ENCODE measurements around the gene FGD4. TPM values are rescaled to one million over a fixed set of nuclear protein-coding genes. Genes with fewer than 3 reads are reported as not detected.
A peak's percentile ranks its signal among the peaks of the same experiment; 100 is the strongest.

The FGD4 gene
- total and polyA plus RNA-seq, 2 donors (not counting 3 experiments of a cell fraction or from before 2014, with no cell fraction given) = 6.6 to 44.7 TPM

- peaks cover 17% of the 10 kb centered on the region for H3K79me2 ChIP-seq (ENCODE audit: control insufficient read depth, insufficient read depth, low read length)
- peak overlapping the region; percentile 59 for H3K9ac ChIP-seq (replicated peaks; ENCODE audit: extremely low read depth, insufficient read depth, low read length)
- H3K9me3 ChIP-seq (replicated peaks; ENCODE audit: control insufficient read depth, insufficient read depth, low read length) = no peaks in the 10 kb centered on the region
- intact Hi-C loops (cut with micrococcal nuclease) (loop anchor here (1.0 kb wide), 1 partner anchor 37 kb away; no protein-coding TSS in a partner anchor), dilution Hi-C loops (cut with MboI; ENCODE audit: extremely low pct_ligation_motif_present, low sequenced_read_pairs) (no loop called here)
- TSS peak; percentile 44 for BruUV-seq (replicated peaks)
- POLR2A ChIA-PET = interaction anchor here (0.6 kb wide), 1 partner anchor 651 kb away, joined by 5 read pairs; no protein-coding TSS in a partner anchor
- peaks cover 6% of the 10 kb centered on the region for H3K4me1 ChIP-seq (ENCODE audit: control insufficient read depth, extremely low read depth, insufficient read depth, low read length)
- H4K20me1 ChIP-seq (replicated peaks; ENCODE audit: control insufficient read depth, extremely low read depth, insufficient read depth, low read length) = no peaks in the 10 kb centered on the region
- no peak for TF ChIP-seq POLR2A (IDR thresholded peaks at IDR 0.05; ENCODE audit: low read depth, low read length)
- no peak for TF ChIP-seq FOS (IDR thresholded peaks at IDR 0.05; ENCODE audit: borderline replicate concordance, insufficient read depth, low read length)
- H3K9me1 ChIP-seq (replicated peaks; ENCODE audit: control insufficient read depth, extremely low read depth, insufficient read depth, low read length) = no peaks in the 10 kb centered on the region
- CTCF ChIA-PET = interaction anchor here (0.6 to 3.7 kb wide), 14 partner anchors 8 to 271 kb away, joined by 3 to 29 read pairs (median 4); no protein-coding TSS in a partner anchor
- H2AFZ ChIP-seq (ENCODE audit: low read depth, low read length) = peak overlapping the region; percentile 76
- no peaks in the 10 kb centered on the region for H3K36me3 ChIP-seq (ENCODE audit: control insufficient read depth in 2 of 2, extremely low read depth in 1 of 2, insufficient read depth in 2 of 2, low read length in 2 of 2)
- no peaks in the 10 kb centered on the region for H3K27me3 ChIP-seq (ENCODE audit: control insufficient read depth in 2 of 2, insufficient read depth in 2 of 2, low read length in 2 of 2)
- H3K4me2 ChIP-seq (ENCODE audit: insufficient read depth, low read length) = peak overlapping the region; percentile 82
- FAIRE-seq (no peak), DNase-seq (ENCODE audit: low read depth, low spot score) (peak; percentile 36)
- peak overlapping the region; percentile 26 to 83 (median 76) for H3K4me3 ChIP-seq (replicated peaks in 1 of 3; ENCODE audit: insufficient read depth in 1 of 3, low read depth in 1 of 3, low read length in 3 of 3)
- H3K27ac ChIP-seq (ENCODE audit: insufficient read depth, low read depth, low read length) = peak overlapping the region; percentile 19
These were observed 835 bp downstream of the FGD4 start for GRCh38 chr12:32400114-32400672.

GRCh38 chr12:32400866-32401265 lies 1.5 kb downstream of the FGD4 start:
- ChIA-PET CTCF (interaction anchor here (0.5 to 3.7 kb wide), 8 partner anchors 9 to 271 kb away, joined by 3 to 21 read pairs (median 4); no protein-coding TSS in a partner anchor), POLR2A (no interaction called here)
- no peaks in the 10 kb centered on the region for H3K9me1 ChIP-seq (replicated peaks; ENCODE audit: control insufficient read depth, extremely low read depth, insufficient read depth, low read length)
- dilution Hi-C loops (cut with MboI; ENCODE audit: extremely low pct_ligation_motif_present, low sequenced_read_pairs) = no loop called here
- peak overlapping the region in 1 of 3 experiments; percentile 76 for H3K4me3 ChIP-seq (replicated peaks in 1 of 3; ENCODE audit: insufficient read depth in 1 of 3, low read depth in 1 of 3, low read length in 3 of 3)
- no peaks in the 10 kb centered on the region for H3K36me3 ChIP-seq (ENCODE audit: control insufficient read depth in 2 of 2, extremely low read depth in 1 of 2, insufficient read depth in 2 of 2, low read length in 2 of 2)
- intact Hi-C loops (cut with micrococcal nuclease) = loop anchor here (1.0 kb wide), 1 partner anchor 36 kb away; no protein-coding TSS in a partner anchor
- no peaks in the 10 kb centered on the region for H3K9me3 ChIP-seq (replicated peaks; ENCODE audit: control insufficient read depth, insufficient read depth, low read length)
- H3K27ac ChIP-seq (ENCODE audit: insufficient read depth, low read depth, low read length) = no peak overlapping the region
- H3K27me3 ChIP-seq (ENCODE audit: control insufficient read depth in 2 of 2, insufficient read depth in 2 of 2, low read length in 2 of 2) = no peaks in the 10 kb centered on the region
- H2AFZ ChIP-seq (ENCODE audit: low read depth, low read length) = no peak overlapping the region
- FAIRE-seq (no peak), DNase-seq (ENCODE audit: low read depth, low spot score) (peak; percentile 18)
- peaks cover 6% of the 10 kb centered on the region for H3K4me1 ChIP-seq (ENCODE audit: control insufficient read depth, extremely low read depth, insufficient read depth, low read length)
- no peaks in the 10 kb centered on the region for H4K20me1 ChIP-seq (replicated peaks; ENCODE audit: control insufficient read depth, extremely low read depth, insufficient read depth, low read length)
- H3K9ac ChIP-seq (replicated peaks; ENCODE audit: extremely low read depth, insufficient read depth, low read length) = peak overlapping the region; percentile 59
- peak overlapping the region; percentile 82 for H3K4me2 ChIP-seq (ENCODE audit: insufficient read depth, low read length)
- H3K79me2 ChIP-seq (ENCODE audit: control insufficient read depth, insufficient read depth, low read length) = peaks cover 17% of the 10 kb centered on the region
- no TSS peak for BruUV-seq (replicated peaks)
- TF ChIP-seq MAX (IDR thresholded peaks at IDR 0.05; ENCODE audit: insufficient read depth, insufficient read length) (no peak), JUN (IDR thresholded peaks at IDR 0.05; ENCODE audit: borderline replicate concordance, insufficient read depth, insufficient read length, low read depth) (no peak), EZH2 (IDR thresholded peaks at IDR 0.05; ENCODE audit: borderline replicate concordance, low read depth, low read length, severe bottlenecking) (no peak), POLR2AphosphoS5 (IDR thresholded peaks at IDR 0.05; ENCODE audit: insufficient read depth, low read depth, low read length) (no peak), CTCF (IDR thresholded peaks at IDR 0.05; ENCODE audit: extremely low read depth in 1 of 2, insufficient read depth in 1 of 2, low read depth in 1 of 2, low read length in 2 of 2) (no peak), MYC (IDR thresholded peaks at IDR 0.05; ENCODE audit: low read depth, low read length) (no peak), FOS (IDR thresholded peaks at IDR 0.05; ENCODE audit: borderline replicate concordance, insufficient read depth, low read length) (no peak), GATA2 (IDR thresholded peaks at IDR 0.05; ENCODE audit: insufficient read depth, insufficient read length, low read depth, low read length) (no peak), POLR2A (IDR thresholded peaks at IDR 0.05; ENCODE audit: low read depth, low read length) (no peak)

Data from endothelial cell of umbilical vein (primary cell).